Heart left ventricle (tissue), 13 donors: ENCODE measurements around the gene ZC3H7A.

Source experiments
- CTCF ChIP-seq, 12 donors: fragments of 200-600 bp; sonication (generic) in 4 of 12; IDR thresholded peaks; one replicate each; pipeline versions ENCODE4 v1.5.0 to v1.8.0; 2018 to 2022; ENCODE audit warnings: antibody characterized with exemption in 12 of 12, mild to moderate bottlenecking in 5 of 12
- POLR2A ChIP-seq, 2 donors: fragments of 450-650 bp; IDR thresholded peaks; one replicate each; pipeline ENCODE4 v1.6.1; 2017; ENCODE audit warnings: antibody characterized with exemption in 2 of 2, mild to moderate bottlenecking in 2 of 2, moderate library complexity in 2 of 2
- donor health status: ischemic (EF 13 %, LVEDD 7.1; RV severe dilation, severe dysfunction).
- donor health status: DM: no; HTN: yes; CAD: no.
- donor health status: DM: no; HTN: no; CAD: no.
- donor health status: ischemic (EF 25% LVEDD 6.9; RV normal size, moderate dysfunction).
- donor health status: ischemic (EF 25% LVEDD 5.7; RV mildly dilated, moderate dysfunction).
- donor health status: ischemic (EF 35%, LVEDD 5.7; RV mildly dilated, moderate dysfunction).
- donor health status: nonischemic (EF 11% LVEDD 7.7; RV severe dilation, severe dysfunction).
- donor health status: DM: yes; HTN: yes; CAD: no.
- donor health status: PGD.
- donor health status: ischemic (EF 29% LVEDD 5.4; RV normal size, mild dysfunction).
- donor health status: nonischemic (EF 23%, LVEDD 6.1; RV moderate dilation, normal function).

- no peak for TF ChIP-seq CTCF (IDR thresholded peaks at IDR 0.05)
- TF ChIP-seq POLR2A (IDR thresholded peaks at IDR 0.05) = no peak
Measured at GRCh38 chr16:11712122-11712521, 84.9 kb downstream of the ZC3H7A start.
